Raji (cell line): ENCODE data around the gene SMYD3.

Source experiments
- POLR2A ChIP-seq: IDR thresholded peaks from 2 replicates; pipeline ENCODE4 v1.6.1; 2011; ENCODE audit warnings: low read depth, low read length, control low read depth; ENCODE audit not compliant: insufficient read depth

The SMYD3 gene

DNA sequence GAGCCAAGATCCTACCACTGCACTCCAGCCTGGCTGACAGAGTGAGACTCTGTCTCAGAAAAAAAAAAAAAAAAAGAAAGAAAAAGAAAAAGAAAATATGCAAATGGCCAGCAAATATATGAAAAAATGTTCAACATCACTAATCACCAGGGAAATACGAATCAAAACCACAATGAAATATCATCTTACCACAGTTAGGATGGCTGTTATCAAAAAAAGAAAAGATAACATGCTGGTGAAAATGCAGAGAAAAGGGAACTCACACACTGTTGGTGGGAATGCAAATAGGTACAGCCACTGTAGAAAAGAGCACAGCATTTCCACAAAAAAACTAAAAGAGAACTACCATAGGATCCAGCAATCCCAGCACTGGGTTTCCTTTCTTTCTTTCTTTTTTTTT lies 477.5 kb downstream of the SMYD3 start:
- no peak for TF ChIP-seq POLR2A

DNA sequence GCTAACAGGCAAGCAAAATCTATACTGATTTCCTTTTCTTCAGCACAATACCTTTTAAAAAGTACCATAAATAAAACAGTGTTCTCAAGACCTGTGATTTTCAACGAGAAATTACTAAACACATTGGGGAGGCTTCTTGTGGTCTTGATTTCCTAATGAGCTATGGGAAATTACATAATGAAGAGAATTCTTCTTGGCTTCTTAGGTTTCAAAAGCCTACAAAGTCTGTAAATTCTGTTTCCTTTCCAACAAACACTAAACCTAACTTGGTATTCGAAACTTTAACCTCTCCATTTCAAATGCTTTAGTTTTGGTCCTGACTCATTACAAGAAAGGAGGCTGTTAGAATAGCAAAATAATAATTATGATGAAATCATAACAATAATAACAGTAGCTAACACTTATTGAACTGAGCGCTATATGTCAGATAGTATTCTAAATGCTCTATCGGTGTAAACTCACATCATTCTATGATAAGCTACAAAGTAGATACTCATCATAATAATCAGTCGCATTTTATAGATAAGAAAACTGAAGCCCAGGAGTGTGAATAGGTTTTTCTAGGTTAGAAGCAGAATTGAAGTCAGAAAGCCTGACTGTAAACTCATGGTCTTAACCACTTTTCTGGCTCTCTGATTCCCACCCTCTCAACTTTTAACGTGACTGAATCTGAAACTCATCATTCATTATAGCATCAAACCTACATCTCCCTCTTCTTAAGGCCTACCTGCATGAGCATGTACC lies 486.7 kb downstream of the SMYD3 start:
- no peak for TF ChIP-seq POLR2A

DNA sequence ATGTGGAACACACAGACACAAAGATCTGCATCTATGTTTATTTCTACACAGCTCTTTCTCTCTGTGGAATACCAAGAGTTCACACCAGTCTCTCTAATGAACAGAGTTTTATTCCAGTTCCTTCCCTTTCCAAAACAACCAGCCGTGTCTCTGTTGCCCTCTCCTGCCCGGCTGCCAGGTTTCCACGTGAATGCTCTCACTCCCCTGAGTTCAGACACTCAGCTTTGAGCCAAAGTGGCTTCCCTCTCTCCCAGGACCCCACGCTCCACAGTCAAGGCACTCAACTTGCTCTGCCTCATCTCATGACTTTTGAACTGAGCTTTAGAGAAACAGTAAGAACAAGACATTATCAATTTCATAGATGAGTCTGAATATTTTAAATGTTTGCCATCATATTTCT lies 488.9 kb downstream of the SMYD3 start:
- TF ChIP-seq POLR2A = no peak

DNA sequence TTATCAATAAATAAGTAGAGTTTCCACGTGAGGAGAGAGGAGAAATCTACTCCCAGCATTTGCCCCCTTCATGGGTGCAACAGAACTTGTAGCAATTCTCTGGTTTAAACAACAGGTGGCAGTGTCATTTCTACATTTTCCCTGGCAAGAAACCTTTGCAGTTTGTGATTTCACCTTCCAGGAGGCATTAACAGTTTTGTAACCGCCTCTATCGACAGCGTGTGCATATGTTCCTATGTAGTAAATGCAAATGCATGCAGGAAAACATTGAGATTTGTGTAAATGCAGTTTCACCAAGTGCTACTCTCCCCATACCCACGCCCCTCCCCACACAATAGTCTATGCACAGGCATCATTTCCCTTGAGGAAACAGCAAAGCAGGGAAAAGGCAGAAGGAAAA lies 494.7 kb downstream of the SMYD3 start:
- TF ChIP-seq POLR2A = no peak

GRCh38 chr1:246010386-246010785 lies 496.7 kb downstream of the SMYD3 start:
- no peak for TF ChIP-seq POLR2A

GRCh38 chr1:246008363-246008831 lies 498.7 kb downstream of the SMYD3 start:
- TF ChIP-seq POLR2A = no peak

DNA sequence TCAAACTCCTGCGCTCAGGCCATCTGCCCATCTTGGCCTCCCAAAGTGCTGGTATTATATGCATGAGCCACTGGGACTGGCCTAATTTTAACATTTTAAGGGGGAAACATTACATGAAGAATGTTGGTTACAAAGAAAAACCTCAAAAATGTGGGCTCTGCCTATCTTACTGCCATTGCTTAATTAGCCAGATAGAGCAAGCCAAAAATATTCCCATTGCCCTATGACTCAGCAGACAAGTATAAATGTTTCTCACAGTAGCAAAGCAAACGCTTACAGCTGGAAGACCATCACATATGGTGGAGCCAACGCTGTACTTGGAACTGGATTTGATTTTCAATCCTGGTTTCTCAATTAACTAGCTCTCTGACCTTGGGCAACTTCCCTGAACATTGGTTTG lies 502.0 kb downstream of the SMYD3 start:
- no peak for TF ChIP-seq POLR2A

- no peak for TF ChIP-seq POLR2A
These were observed 502.8 kb downstream of the SMYD3 start for GRCh38 chr1:246004301-246004700.

- no peak for TF ChIP-seq POLR2A
These were observed 503.7 kb downstream of the SMYD3 start for GRCh38 chr1:246003442-246003730.

- TF ChIP-seq POLR2A = no peak
These were observed 504.2 kb downstream of the SMYD3 start for GRCh38 chr1:246002725-246003441.

DNA sequence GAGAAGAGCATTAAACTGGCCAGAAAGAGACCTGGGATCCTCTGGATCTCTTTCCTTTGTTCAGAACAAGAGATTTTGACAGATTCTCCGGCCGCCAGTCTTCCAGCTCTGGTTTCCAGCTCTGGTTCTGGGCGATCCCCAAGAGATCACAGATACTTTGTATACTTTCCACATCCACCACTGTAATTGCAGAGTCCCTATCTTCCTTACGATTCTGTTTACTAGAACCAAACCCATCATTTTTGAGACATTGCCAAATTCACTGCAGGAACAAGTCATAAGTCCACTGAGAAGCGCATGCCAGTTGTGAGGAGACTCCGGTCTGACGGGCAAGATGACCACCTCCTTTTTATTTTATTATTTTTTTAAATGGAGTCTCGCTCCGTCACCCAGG lies 505.2 kb downstream of the SMYD3 start:
- TF ChIP-seq POLR2A = no peak

DNA sequence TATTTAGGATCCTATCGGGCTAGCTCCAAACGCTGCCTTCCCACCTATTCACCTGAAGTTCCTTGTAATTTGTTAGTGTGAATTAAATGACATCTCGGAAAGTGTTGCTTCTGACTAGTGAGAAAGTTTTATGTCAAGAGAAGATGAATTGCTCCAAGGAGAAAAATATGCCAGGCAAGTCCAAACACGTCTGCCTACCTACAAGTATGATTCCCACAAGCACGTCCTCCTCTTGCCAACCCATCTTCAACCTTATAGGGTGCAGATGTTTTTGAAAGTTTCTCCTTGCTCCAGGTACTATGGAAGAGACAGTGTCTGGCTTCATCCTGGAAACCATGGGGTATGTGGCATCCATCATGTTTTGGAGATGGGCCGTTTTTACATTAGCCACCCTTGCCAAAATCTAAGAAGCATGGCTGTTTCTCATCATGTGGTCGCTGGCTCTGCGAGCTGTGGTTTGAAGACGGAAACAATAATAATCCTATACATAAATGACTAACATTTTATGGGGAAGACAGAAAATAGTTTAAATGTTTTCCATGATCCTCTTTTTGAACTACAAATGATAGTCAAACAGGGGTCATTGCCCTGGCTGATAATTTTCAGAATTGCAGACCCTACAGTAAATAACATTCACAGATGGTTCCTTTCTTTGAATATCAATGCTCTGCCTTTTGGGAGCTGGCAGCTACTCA lies 505.8 kb downstream of the SMYD3 start:
- TF ChIP-seq POLR2A = no peak

DNA sequence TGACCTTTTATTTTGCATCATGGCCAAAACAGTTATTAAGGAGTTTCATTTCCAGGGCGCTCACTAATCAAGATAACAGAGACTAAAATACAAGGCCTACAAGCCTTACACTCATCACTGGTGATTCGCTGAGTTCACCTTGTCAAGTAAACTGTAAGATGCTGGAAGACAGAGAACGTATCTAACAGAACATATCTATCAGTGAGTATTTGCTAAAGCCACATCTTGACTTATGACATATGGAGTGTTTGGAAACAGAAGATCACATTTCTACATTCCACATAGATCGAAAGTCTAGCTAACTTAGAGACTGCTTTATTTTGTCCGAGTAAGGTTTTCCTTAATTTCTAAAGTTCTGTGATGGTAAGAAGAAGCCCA lies 506.5 kb downstream of the SMYD3 start:
- no peak for TF ChIP-seq POLR2A

DNA sequence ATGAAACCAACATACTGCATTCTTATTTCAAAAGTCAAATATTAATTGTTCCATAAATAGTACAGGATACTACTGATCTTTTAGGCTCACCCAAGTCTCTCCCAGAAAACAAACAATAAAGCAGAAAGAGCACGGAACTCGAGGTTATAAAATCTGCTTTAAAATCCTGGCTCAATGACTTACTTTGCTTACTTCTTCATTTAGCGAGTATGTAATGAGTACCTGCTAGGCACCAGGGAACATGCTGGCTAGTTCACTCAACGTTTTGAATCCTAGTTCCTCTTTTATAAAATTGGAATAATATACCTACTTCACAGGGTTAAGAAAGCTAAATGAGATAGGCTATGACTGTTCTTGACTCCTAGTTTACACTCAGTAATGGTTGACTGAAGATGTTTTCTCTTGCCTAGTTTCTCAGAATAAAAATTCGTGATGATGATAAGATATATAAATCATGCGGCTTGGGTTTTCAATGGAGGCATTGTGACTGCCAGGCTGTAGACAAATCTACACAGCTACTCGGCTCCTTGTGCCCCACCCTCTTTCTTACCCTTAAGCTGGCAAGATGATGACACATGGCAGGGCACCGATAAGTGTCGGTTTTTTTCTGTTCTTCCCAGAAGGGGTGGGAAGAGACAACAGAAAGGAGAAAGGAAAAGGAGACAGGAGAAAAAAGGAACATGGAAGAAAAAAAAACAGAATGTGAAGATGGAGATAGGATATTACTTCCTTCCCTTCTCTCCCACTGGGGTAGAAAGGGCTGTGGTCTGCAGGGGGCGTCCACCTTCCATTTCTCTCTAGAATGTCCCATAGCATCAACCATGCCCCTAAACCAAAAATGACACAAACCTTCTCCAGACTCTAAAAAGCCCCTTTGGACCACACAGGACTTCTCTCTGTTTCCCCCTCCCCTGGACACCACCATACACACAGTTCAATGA lies 507.1 kb downstream of the SMYD3 start:
- TF ChIP-seq POLR2A = no peak
